ENCODE measurements around the gene GADD45GIP1. TPM values are rescaled to one million over a fixed set of nuclear protein-coding genes. Genes with fewer than 3 reads are reported as not detected.

Gene GADD45GIP1
- total RNA-seq, 5 donors from 2014 or later (not counting 1 experiment from before 2014, with no cell fraction given): 6.2 to 22.6 (median 20.1) TPM

DNA sequence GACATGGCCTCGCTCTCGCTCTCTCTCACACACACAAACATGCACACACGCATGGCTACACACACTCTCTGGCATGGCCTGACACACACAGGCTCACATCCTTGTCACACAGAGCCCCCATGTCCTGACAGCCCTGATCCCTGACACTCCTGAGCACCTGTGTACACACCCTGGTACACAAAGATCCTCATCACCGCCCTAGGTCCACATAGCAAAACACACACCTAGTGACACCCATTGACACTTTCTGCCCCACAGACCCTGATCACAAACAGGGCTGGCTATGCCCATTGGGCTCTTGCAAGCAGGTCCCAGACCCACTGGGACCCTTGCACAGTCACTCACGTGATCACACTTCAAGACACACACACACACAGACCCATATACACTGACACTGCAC lies 34.3 kb upstream of the GADD45GIP1 start:
- POLR2A ChIA-PET: no interaction called here
- no peaks in the 10 kb centered on the region for H3K9me3 Mint-ChIP-seq
- no peaks in the 10 kb centered on the region for H3K36me3 Mint-ChIP-seq
- no peaks in the 10 kb centered on the region for H3K36me3 ChIP-seq (ENCODE audit: control insufficient read depth in 2 of 2, extremely low read depth in 1 of 2, insufficient read depth in 1 of 2, low read length in 1 of 2)
- CTCF ChIA-PET: interaction anchor here in 1 of 2 donors (0.6 kb wide), 2 partner anchors 22 to 134 kb away, joined by 3 read pairs; no protein-coding TSS in a partner anchor
- H3K27me3 ChIP-seq (replicated peaks in 1 of 2; ENCODE audit: control insufficient read depth in 2 of 2, extremely low read depth in 1 of 2, insufficient read depth in 2 of 2, low read length in 1 of 2): peaks cover 5 to 38% of the 10 kb centered on the region in 2 experiments
- H3K4me1 ChIP-seq (ENCODE audit: control insufficient read depth in 1 of 2, extremely low read depth in 1 of 2, insufficient read depth in 2 of 2, low read length in 2 of 2): peaks cover 3 to 11% of the 10 kb centered on the region in 2 experiments
- no peak overlapping the region for H3K27ac Mint-ChIP-seq
- H3K27ac ChIP-seq (ENCODE audit: low read length): no peak overlapping the region
- H3K4me3 ChIP-seq (ENCODE audit: control insufficient read depth in 1 of 2, extremely low read depth in 1 of 2, low read length in 1 of 2): no peak overlapping the region
- H3K4me3 Mint-ChIP-seq: no peak overlapping the region
- H3K4me1 Mint-ChIP-seq: peaks cover 9 to 10% (median 9%) of the 10 kb centered on the region in 3 donors
- no peak for DNase-seq
- WGBS (ENCODE audit: insufficient coverage): 99% methylated on average over 5 of the region's 5 CpGs
- no peak for ATAC-seq (replicated peaks in 1 of 4)
- no peaks in the 10 kb centered on the region for H3K9me3 ChIP-seq
- peaks cover 5% of the 10 kb centered on the region in 2 donors for H3K27me3 Mint-ChIP-seq

GRCh38 chr19:12990853-12991252 lies 33.8 kb upstream of the GADD45GIP1 start:
- H3K36me3 ChIP-seq (ENCODE audit: control insufficient read depth in 2 of 2, extremely low read depth in 1 of 2, insufficient read depth in 1 of 2, low read length in 1 of 2): no peaks in the 10 kb centered on the region
- Mint-ChIP-seq H3K4me1 (peaks cover 7 to 9% (median 8%) of the 10 kb centered on the region in 3 donors), H3K4me3 (no peak overlapping the region), H3K36me3 (no peaks in the 10 kb centered on the region), H3K9me3 (no peaks in the 10 kb centered on the region), H3K27ac (no peak overlapping the region), H3K27me3 (peaks cover 5% of the 10 kb centered on the region in 2 donors)
- H3K4me3 ChIP-seq (ENCODE audit: control insufficient read depth in 1 of 2, extremely low read depth in 1 of 2, low read length in 1 of 2): no peak overlapping the region
- ChIA-PET CTCF (no interaction called here), POLR2A (no interaction called here)
- ATAC-seq (replicated peaks in 1 of 4): no peak
- peaks cover 5 to 38% of the 10 kb centered on the region in 2 experiments for H3K27me3 ChIP-seq (replicated peaks in 1 of 2; ENCODE audit: control insufficient read depth in 2 of 2, extremely low read depth in 1 of 2, insufficient read depth in 2 of 2, low read length in 1 of 2)
- H3K4me1 ChIP-seq (ENCODE audit: control insufficient read depth in 1 of 2, extremely low read depth in 1 of 2, insufficient read depth in 2 of 2, low read length in 2 of 2): peaks cover 3 to 8% of the 10 kb centered on the region in 2 experiments
- H3K27ac ChIP-seq (ENCODE audit: low read length): no peak overlapping the region
- no peaks in the 10 kb centered on the region for H3K9me3 ChIP-seq
- WGBS (ENCODE audit: insufficient coverage): 74% methylated on average over 3 of the region's 3 CpGs
- no peak for DNase-seq

GRCh38 chr19:12990431-12990830 lies 33.4 kb upstream of the GADD45GIP1 start:
- H3K4me3 Mint-ChIP-seq: no peak overlapping the region

DNA sequence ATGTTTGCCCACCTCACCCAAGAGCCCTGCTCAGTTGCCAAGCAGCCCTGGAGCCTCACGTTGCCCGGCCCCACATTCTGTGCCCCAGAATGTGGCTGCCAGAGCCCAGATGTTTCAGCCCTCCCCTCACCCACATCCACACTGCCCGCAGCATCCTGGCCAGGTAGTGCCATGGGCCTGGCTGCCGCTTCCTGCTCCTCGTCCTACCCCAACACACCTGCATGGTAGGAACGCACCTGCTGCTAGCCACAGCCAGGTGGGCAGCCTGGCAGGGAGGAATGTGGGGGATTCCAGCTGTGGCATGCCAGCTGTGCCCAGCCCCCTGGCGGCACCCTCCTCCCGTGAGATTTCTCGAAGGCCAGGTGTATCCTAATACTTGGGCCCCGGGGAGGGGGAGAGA lies 30.8 kb upstream of the GADD45GIP1 start:
- Histone ChIP-seq H3K27ac (ENCODE audit: low read length) (no peak overlapping the region), H3K4me3 (ENCODE audit: control insufficient read depth in 1 of 2, extremely low read depth in 1 of 2, low read length in 1 of 2) (no peak overlapping the region), H3K36me3 (ENCODE audit: control insufficient read depth in 2 of 2, extremely low read depth in 1 of 2, insufficient read depth in 1 of 2, low read length in 1 of 2) (no peaks in the 10 kb centered on the region), H3K4me1 (ENCODE audit: control insufficient read depth in 1 of 2, extremely low read depth in 1 of 2, insufficient read depth in 2 of 2, low read length in 2 of 2) (peaks cover 0 to 26% of the 10 kb centered on the region in 2 experiments), H3K27me3 (replicated peaks in 1 of 2; ENCODE audit: control insufficient read depth in 2 of 2, extremely low read depth in 1 of 2, insufficient read depth in 2 of 2, low read length in 1 of 2) (peaks cover 2 to 36% of the 10 kb centered on the region in 2 experiments), H3K9me3 (no peaks in the 10 kb centered on the region)
- no peak overlapping the region for H3K4me3 Mint-ChIP-seq
- ChIA-PET CTCF (no interaction called here), POLR2A (no interaction called here)
- no peaks in the 10 kb centered on the region for H3K9me3 Mint-ChIP-seq
- H3K4me1 Mint-ChIP-seq: peaks cover 0 to 8% (median 4%) of the 10 kb centered on the region in 3 donors
- WGBS (ENCODE audit: insufficient coverage): 59% methylated on average over 2 of the region's 10 CpGs
- H3K36me3 Mint-ChIP-seq: no peaks in the 10 kb centered on the region
- DNase-seq (no peak), ATAC-seq (replicated peaks in 1 of 4) (no peak)
- H3K27ac Mint-ChIP-seq: no peak overlapping the region
- H3K27me3 Mint-ChIP-seq: peaks cover 0 to 5% of the 10 kb centered on the region in 2 donors

More at GRCh38 chr19:12990431-12990830, 33.4 kb upstream of the GADD45GIP1 start:
- H3K36me3 Mint-ChIP-seq: no peaks in the 10 kb centered on the region
- no peaks in the 10 kb centered on the region for H3K9me3 Mint-ChIP-seq
- 80% methylated on average over 14 of the region's 22 CpGs for WGBS (ENCODE audit: insufficient coverage)
- H3K4me1 ChIP-seq (ENCODE audit: control insufficient read depth in 1 of 2, extremely low read depth in 1 of 2, insufficient read depth in 2 of 2, low read length in 2 of 2): peaks cover 3 to 8% of the 10 kb centered on the region in 2 experiments
- H3K27ac Mint-ChIP-seq: no peak overlapping the region
- H3K36me3 ChIP-seq (ENCODE audit: control insufficient read depth in 2 of 2, extremely low read depth in 1 of 2, insufficient read depth in 1 of 2, low read length in 1 of 2): no peaks in the 10 kb centered on the region
- no peak overlapping the region for H3K27ac ChIP-seq (ENCODE audit: low read length)
- ChIA-PET CTCF (no interaction called here), POLR2A (no interaction called here)
- DNase-seq (no peak), ATAC-seq (replicated peaks in 1 of 4) (no peak)
- H3K4me3 ChIP-seq (ENCODE audit: control insufficient read depth in 1 of 2, extremely low read depth in 1 of 2, low read length in 1 of 2): no peak overlapping the region
- H3K9me3 ChIP-seq: no peaks in the 10 kb centered on the region
- peaks cover 7 to 10% (median 9%) of the 10 kb centered on the region in 3 donors for H3K4me1 Mint-ChIP-seq
- peaks cover 5 to 41% of the 10 kb centered on the region in 2 experiments for H3K27me3 ChIP-seq (replicated peaks in 1 of 2; ENCODE audit: control insufficient read depth in 2 of 2, extremely low read depth in 1 of 2, insufficient read depth in 2 of 2, low read length in 1 of 2)
- H3K27me3 Mint-ChIP-seq: peaks cover 5% of the 10 kb centered on the region in 2 donors

GRCh38 chr19:12987190-12987589 lies 30.2 kb upstream of the GADD45GIP1 start:
- no peak for ATAC-seq (replicated peaks in 1 of 4)
- DNase-seq: no peak
- Histone ChIP-seq H3K36me3 (ENCODE audit: control insufficient read depth in 2 of 2, extremely low read depth in 1 of 2, insufficient read depth in 1 of 2, low read length in 1 of 2) (no peaks in the 10 kb centered on the region), H3K4me1 (ENCODE audit: control insufficient read depth in 1 of 2, extremely low read depth in 1 of 2, insufficient read depth in 2 of 2, low read length in 2 of 2) (peaks cover 0 to 28% of the 10 kb centered on the region in 2 experiments), H3K27ac (ENCODE audit: low read length) (no peak overlapping the region), H3K27me3 (replicated peaks in 1 of 2; ENCODE audit: control insufficient read depth in 2 of 2, extremely low read depth in 1 of 2, insufficient read depth in 2 of 2, low read length in 1 of 2) (peaks cover 2 to 42% of the 10 kb centered on the region in 2 experiments), H3K4me3 (ENCODE audit: control insufficient read depth in 1 of 2, extremely low read depth in 1 of 2, low read length in 1 of 2) (no peak overlapping the region), H3K9me3 (no peaks in the 10 kb centered on the region)
- ChIA-PET CTCF (interaction anchor here in 1 of 2 donors (0.6 kb wide), 1 partner anchor 19 kb away, joined by 3 read pairs; no protein-coding TSS in a partner anchor), POLR2A (no interaction called here)
- Mint-ChIP-seq H3K27ac (no peak overlapping the region), H3K36me3 (no peaks in the 10 kb centered on the region), H3K4me1 (peaks cover 0 to 8% (median 4%) of the 10 kb centered on the region in 3 donors), H3K4me3 (no peak overlapping the region), H3K27me3 (peaks cover 0 to 5% of the 10 kb centered on the region in 2 donors), H3K9me3 (no peaks in the 10 kb centered on the region)
- WGBS (ENCODE audit: insufficient coverage): 92% methylated on average over 1 of the region's 3 CpGs

DNA sequence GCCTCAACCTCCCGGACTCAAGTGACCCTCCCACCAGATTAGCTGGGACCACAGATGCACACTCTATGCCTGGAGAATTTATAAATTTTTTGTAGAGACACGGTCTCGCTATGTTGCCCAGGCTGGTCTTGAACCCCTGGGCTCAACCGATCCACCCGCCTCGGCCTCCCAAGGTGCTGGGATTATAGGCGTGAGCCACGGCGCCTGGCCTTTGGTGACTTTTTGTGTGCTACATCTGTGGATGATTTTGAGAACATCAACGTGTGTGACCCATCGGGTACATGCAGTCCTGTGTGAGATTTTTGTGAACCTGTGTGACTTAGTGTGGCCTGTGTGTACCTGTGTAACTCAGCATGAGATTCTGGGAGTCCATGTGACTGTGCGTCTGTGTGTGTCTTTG lies 29.7 kb upstream of the GADD45GIP1 start:
- WGBS (ENCODE audit: insufficient coverage): 92% methylated on average over 11 of the region's 12 CpGs
- peaks cover 0 to 8% (median 4%) of the 10 kb centered on the region in 3 donors for H3K4me1 Mint-ChIP-seq

More for the DNA sequence above, 29.7 kb upstream of the GADD45GIP1 start:
- no peak overlapping the region for H3K27ac ChIP-seq (ENCODE audit: low read length)
- Mint-ChIP-seq H3K27ac (no peak overlapping the region), H3K36me3 (no peaks in the 10 kb centered on the region), H3K9me3 (no peaks in the 10 kb centered on the region), H3K27me3 (peaks cover 0 to 5% of the 10 kb centered on the region in 2 donors), H3K4me3 (no peak overlapping the region)
- H3K36me3 ChIP-seq (ENCODE audit: control insufficient read depth in 2 of 2, extremely low read depth in 1 of 2, insufficient read depth in 1 of 2, low read length in 1 of 2): no peaks in the 10 kb centered on the region
- peaks cover 0 to 28% of the 10 kb centered on the region in 2 experiments for H3K4me1 ChIP-seq (ENCODE audit: control insufficient read depth in 1 of 2, extremely low read depth in 1 of 2, insufficient read depth in 2 of 2, low read length in 2 of 2)
- peaks cover 2 to 46% of the 10 kb centered on the region in 2 experiments for H3K27me3 ChIP-seq (replicated peaks in 1 of 2; ENCODE audit: control insufficient read depth in 2 of 2, extremely low read depth in 1 of 2, insufficient read depth in 2 of 2, low read length in 1 of 2)
- no peaks in the 10 kb centered on the region for H3K9me3 ChIP-seq
- POLR2A ChIA-PET: interaction anchor here in 1 of 2 donors (0.7 kb wide), 1 partner anchor 171 kb away, joined by 3 read pairs; no protein-coding TSS in a partner anchor
- DNase-seq: no peak
- ATAC-seq (replicated peaks in 1 of 4): no peak
- CTCF ChIA-PET: interaction anchor here in 1 of 2 donors (0.6 kb wide), 1 partner anchor 18 kb away, joined by 3 read pairs; no protein-coding TSS in a partner anchor
- no peak overlapping the region for H3K4me3 ChIP-seq (ENCODE audit: control insufficient read depth in 1 of 2, extremely low read depth in 1 of 2, low read length in 1 of 2)

All from T-cell (primary cell).